Cerebellar cortex (tissue), 1 donor: ENCODE measurements around the gene ZBTB48.

Source experiments
- DNase-seq: peaks from one replicate; pipeline ENCODE4 v3.0.0-alpha.2; 2015; ENCODE audit warnings: low spot score

The ZBTB48 gene

DNA sequence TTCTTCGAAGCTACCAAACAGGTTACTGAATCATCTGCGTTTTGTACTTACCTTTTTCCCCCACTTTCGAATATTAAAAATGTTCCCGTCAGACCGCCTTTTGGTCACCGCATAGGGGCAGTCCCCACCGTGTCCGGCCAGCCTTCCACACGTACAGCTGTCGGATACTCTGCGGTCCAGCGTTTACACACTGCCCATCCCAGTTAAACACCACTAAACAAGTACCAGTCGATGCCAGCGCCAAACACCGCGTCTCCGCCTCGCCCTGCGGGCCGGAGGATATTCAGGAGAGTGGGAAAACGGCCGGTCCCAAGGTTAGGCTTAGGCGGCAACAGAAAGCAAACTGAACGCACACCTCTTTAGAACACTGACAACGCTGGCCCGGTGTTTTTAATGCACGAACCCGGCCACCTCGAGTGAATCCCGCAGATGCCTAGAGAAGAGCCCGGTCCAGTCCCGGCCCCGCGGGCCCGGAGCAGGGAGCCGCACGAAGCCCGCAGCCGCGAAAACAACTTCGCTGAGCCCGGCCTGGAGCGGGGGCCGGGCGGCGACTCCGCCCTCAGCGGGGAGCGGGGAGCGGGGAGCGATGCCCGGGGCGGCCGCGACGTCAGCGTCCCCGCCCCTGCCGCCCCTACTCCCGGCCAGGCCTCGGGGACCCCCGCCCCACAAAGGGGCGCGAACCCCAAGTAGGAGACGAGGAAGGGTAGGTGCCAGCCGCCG is 33.0 kb downstream of the ZBTB48 start:
- DNase-seq, result peak; percentile 60

DNA sequence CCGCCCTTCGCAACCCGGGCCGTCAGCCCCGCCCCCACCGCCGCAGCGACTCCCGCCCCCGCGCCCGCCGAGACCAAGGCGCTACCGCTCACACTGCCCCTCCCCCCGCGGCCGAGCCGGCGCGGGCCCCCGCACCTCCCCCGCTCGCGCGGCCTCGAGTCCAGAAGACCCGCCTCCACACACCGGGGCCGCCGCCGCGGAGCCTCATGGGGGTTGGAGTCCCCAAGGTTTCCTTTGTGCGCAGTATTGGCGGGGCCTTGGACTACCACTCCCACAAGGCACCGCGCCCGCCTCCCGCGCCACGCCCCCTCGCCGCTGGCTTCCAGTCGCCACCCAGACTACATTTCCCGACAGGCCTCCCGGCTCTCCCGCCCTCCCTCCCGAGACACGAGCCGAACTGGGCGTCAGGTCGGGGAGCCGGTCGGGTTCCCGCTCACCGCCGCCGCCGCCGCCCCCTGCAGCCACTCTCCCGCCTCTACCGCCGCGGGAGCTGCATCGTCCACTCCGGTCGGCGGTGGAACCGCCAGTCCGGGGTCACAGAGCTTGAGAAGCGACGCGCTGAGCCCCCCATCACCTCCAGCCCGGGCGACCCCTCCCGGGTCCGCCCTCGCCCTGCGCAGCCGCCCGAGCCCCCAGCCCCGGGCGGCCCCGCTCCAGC is 33.7 kb downstream of the ZBTB48 start, which contains the start of gene PHF13:
PHF13 (plus strand) TSS at position 371 of the 658 bp plus-strand sequence. CDS start 336 bp downstream, outside the sequence.
- peak; percentile 98 for DNase-seq

DNA sequence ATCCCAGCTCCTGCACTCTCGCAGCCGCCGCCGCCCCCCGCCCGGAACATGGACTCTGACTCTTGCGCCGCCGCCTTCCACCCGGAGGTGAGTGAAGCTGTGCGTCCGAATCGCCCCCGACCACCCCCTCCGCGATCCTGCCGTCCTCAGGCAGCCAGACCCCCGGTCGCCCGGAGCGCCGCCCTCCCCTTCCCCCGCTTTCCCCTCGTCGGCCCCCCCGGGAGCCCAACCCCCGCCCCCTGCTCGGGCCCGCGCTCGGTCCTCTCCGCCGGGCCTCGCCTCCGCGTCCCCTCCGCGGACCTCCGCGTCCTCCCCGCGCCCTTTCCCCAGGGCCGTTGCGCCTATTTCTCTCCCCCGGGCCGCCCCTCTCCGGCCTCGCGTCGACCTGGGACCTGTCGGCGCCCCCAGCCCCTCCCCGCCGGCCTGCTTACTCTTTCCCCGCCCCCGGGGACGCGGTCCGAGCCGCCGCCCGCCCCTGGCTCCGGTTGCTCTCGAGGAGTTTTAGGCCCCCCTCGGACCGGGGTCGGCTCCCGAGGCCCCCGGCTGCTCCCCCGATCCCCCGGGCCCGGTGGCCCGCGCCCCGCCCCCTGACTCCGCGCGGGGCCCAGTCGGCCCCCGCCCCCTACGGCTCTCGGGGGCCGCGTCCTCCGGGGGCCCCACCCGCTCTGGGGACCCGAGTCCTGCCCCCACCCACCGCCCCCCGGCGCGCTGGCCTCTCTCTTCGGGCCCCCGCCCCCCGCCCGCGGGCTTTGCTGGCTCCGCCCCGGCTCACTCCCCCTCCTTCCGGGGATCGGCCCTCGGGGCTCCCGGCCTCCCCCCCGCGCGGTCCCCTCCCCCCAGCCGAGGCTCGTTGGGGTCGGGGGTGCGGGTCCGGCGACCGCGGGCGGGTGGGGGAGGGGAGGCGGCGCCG is 34.5 kb downstream of the ZBTB48 start:
- no peak for DNase-seq

DNA sequence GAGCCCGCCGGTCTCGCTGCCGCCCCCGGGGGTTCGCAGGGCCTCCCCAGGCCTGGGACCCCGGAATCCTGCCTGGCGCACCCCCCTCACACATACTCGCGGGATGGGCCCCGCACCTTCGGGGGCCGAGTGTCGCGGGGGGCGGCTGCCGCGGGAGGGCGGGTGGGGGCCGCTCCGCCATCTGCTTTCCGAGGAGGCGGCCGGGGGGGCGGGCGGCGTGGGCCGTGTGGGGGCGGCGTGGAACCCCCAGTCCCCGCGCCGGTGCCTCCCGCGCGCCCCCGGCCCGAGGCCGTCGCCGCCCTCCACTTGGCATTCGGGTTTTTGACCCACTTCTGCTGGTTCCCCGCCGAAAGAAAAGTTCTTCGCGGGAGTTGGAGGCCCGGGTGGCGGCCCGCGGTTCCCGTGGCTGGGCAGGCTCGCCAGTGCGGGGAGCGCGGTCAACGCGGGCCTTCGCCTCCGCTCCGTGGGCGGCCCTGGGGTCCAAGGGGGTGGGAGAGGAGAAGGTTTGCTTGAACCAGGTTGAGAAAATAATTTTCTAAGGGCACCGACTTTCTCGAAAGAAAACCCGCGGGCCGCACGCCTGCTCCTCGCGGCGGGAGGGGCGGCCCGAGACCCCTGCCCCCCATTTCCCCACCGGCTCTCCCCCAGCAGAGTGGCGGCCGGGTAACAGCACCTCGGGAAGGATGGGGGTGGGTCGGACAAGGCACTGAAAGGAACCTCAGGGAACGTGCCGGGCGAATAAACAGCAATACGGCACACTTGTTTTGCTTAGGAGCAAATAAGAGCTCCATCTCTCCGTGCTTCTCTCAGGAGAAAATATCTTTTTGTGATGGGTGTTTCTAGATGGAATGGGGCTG is 35.4 kb downstream of the ZBTB48 start:
- no peak for DNase-seq

GRCh38 chr1:6619045-6619444 is 39.3 kb downstream of the ZBTB48 start:
- no peak for DNase-seq

DNA sequence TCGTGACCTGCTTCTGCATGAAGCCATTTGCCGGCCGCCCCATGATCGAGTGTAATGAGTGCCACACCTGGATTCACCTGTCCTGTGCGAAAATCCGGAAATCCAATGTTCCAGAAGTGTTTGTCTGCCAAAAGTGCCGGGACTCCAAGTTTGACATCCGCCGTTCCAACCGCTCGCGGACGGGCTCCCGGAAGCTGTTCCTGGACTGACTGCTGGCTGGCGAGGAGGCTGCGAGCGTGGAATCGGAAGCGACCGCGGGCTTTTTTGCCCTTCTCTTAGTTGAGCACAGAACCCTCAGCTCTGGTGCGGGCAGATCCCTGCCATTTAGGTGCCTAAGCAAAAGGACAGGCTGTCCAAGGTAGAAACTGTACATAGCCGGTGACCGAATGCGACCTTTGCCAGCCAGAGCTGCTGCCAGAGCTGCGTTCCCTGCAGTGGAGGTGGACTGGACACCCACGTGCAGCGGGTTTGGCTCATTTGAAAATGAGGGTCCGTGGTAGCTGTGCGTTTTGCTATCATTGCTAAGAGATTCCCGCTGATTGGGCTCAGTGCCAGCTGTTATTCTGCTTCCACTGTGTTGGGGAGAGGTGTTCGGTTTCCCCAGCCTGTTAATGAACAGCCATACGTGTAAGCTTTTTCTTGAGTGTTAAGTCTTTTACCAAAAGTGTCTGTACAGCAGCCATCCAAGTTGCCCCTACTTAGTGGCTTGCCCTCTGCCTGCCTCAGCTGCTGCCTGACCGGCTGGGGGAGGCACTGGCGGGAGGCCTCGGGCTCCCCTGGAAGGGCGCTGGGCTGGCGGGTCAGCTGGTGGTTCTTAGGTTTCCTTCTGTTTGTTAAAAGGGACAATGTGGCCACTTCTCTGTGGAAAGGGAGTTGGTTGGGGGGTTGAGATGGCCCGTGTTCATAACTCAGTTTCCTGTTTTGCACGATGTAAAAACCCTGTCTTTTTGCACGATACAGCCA is 41.9 kb downstream of the ZBTB48 start:
- no peak for DNase-seq

- DNase-seq, result no peak
Observed at GRCh38 chr1:6622396-6623152, 42.8 kb downstream of the ZBTB48 start.

GRCh38 chr1:6623269-6623965 is 43.6 kb downstream of the ZBTB48 start:
- no peak for DNase-seq

GRCh38 chr1:6624710-6625583 is 45.2 kb downstream of the ZBTB48 start, which contains the start of gene THAP3:
Gene THAP3 (plus strand): TSS chr1:6624868. CDS start chr1:6625219, 351 bp downstream.
- peak; percentile 98 for DNase-seq

DNA sequence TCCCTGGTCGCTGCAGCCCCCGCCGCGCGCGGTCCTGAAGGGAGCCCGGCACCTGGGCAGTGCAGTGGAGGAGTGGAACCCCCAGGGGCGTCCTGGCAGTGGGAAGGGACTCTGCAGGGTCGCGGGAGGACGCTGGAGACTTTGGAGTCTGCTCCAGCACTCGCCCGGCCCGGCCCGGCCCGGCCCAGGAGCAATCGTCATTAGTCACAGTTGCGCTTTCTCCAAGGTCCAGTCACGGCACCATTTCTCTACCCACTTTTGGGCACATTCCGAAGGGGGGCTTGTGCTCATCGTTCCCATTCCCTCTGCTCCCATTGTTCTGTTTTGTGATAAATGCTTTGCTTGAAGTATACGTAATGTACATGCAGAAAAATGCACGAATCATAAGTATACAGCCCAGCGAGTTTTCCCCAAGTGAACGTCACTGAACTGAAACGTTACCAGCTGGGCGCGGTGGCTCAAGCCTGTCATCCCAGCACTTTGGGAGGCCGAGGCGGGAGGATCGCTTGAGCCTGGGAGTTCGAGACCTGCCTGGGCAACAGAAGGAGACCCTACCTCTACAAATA is 45.9 kb downstream of the ZBTB48 start:
- no peak for DNase-seq

DNA sequence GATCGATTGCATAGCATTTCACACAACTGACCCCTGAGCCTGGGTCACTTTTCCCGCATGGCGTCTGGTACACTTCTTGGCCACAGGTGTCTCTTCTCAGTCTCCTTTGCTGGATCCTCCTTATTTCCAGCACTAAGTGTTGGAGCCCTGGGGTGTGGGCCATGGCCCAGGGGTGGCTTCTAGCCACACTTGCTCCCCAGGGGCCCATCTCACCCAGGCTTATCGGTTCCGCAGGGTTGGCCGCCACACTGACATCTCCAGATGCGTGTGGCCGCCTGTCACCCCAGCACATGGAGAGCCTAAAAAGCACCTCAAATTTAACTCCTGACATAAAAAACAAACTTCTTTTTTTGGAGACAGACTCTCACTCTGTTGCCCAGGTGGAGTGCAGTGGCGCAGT is 47.2 kb downstream of the ZBTB48 start:
- no peak for DNase-seq

DNA sequence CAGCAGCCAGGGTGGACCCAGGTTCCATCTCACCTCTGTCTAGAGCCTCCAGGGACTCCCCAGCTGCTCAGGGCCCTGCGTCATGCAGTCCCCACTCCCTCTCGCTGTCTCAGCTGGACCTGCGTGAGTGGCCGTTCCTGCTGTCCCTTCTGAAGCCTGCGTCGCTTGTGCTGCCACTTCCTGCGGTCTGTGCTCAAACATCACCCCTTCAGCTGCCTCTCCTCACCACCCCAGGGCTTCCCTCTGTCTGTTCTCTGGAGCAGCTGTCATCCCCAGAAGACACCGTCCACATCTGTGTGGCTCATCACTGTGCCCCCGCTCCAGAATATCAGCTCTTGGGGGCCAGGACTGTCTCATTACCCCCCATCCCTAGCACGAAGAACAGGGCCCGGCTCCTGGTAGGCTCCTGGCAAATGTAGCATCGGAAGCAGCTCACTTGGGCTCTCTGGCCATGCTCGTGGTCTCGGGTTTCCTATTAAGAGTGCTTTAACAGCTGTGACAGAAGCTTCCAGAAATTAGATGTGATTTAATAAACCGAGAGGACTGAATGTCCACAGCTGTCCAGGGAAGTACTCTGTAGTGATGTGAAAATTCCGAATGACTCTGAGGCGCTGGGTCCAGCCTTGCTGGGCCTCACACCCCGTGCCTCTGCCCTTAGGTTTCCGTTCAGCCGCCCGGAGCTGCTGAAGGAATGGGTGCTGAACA is 48.2 kb downstream of the ZBTB48 start:
- no peak for DNase-seq

DNA sequence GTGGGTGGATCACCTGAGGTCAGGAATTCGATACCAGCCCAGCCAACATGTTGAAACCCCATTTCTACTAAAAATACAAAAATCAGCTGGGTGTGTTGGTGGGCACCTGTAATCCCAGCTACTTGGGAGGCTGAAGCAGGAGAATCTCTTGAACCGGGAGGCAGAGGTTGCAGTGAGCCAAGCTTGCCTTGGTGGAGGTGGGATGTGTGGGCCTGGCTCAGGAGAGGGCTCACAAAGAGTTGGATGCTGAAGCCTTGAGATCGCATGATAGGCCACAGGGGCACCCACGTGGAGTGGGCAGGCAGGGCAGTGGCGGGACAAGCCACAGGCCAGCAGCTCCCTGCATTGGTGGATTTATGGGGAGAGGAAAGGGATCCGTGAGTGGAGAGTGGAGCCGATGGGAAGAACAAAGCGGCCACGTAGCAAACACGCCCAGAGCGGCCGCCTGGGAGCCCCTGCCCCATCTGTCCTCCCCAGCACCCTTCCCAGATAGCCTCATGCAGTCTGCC is 49.2 kb downstream of the ZBTB48 start:
- no peak for DNase-seq

DNA sequence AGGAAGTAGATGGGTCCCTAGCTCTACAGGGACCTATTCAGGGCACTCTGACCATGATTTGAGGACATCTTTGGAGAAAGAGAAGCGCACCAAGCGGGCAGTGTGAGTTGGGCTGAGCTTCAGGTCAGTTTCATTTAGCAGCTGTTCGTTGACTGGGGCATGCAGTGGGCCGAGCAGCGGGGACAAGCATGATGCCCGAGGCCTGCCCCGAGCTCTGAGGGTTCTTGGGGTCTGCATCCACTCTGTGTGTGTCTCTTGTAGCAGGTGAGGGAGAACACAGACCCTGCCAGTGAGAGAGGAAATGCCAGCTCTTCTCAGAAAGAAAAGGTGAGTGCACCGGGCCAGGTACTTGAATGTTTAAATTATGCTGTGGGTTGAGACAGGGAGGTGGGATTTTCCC is 50.2 kb downstream of the ZBTB48 start:
- DNase-seq, result no peak

GRCh38 chr1:6631058-6631457 is 51.3 kb downstream of the ZBTB48 start:
- no peak for DNase-seq

- DNase-seq, result no peak
Observed at GRCh38 chr1:6632588-6633514, 53.1 kb downstream of the ZBTB48 start.
